Activated CD8-positive, alpha-beta T cell treated with anti-CD3 and anti-CD28 coated beads for 36 hours (primary cell): ENCODE results near the gene LIX1. TPM values are rescaled to one million over a fixed set of nuclear protein-coding genes. Genes with fewer than 3 reads are reported as not detected.

Experiments
- total RNA-seq, 2 experiments: library from RNA; stranded (reverse); gene quantifications; one replicate each; pipeline ENCODE4 v1.2.3, GENCODE V29; 2021

LIX1 gene
- total RNA-seq, 2 experiments from 2014 or later = not detected

Other genes with a start within 250 kb of the LIX1 start
- 10 to 100 TPM; 51.2 to 53.7 TPM for gene LNPEP, start 206.5 kb downstream of the LIX1 start, total RNA-seq
- 10 to 100 TPM; 31.7 to 33.1 TPM for gene RIOK2, start 40.6 kb upstream of the LIX1 start, total RNA-seq